Measurements from ENCODE around the gene GGPS1.
A peak's percentile ranks its signal among the peaks of the same experiment; 100 is the strongest.
"Not testable (repeated sequence)": the region's sequence is repeated elsewhere in the genome, so short reads cannot be mapped to it uniquely, and the experiment has no call there.

The GGPS1 gene

GRCh38 chr1:235339746-235340145, 11.4 kb downstream of the GGPS1 start:
- no peak for DNase-seq (ENCODE audit: low read depth in 2 of 2)

GRCh38 chr1:235341334-235341733, 13.0 kb downstream of the GGPS1 start:
- no peak for DNase-seq (ENCODE audit: low read depth in 2 of 2)

GRCh38 chr1:235342039-235342438, 13.7 kb downstream of the GGPS1 start:
- DNase-seq (ENCODE audit: low read depth in 2 of 2): no peak

GRCh38 chr1:235342471-235342870, 14.1 kb downstream of the GGPS1 start:
- DNase-seq (ENCODE audit: low read depth in 2 of 2): no peak

GRCh38 chr1:235343726-235344125, 15.4 kb downstream of the GGPS1 start:
- no peak for DNase-seq (ENCODE audit: low read depth in 2 of 2)

GRCh38 chr1:235351441-235351840, 23.1 kb downstream of the GGPS1 start:
- no peak for DNase-seq (ENCODE audit: low read depth in 2 of 2)

- no peak for DNase-seq (ENCODE audit: low read depth in 2 of 2)
Measured at GRCh38 chr1:235351898-235352297, 23.5 kb downstream of the GGPS1 start.

GRCh38 chr1:235357485-235358373, 29.4 kb downstream of the GGPS1 start:
- no peak for DNase-seq (ENCODE audit: low read depth in 2 of 2)

GRCh38 chr1:235358899-235359298, 30.5 kb downstream of the GGPS1 start:
- DNase-seq (ENCODE audit: low read depth in 2 of 2): no peak

- not testable (repeated sequence) for DNase-seq (ENCODE audit: low read depth in 2 of 2)
Measured at GRCh38 chr1:235364189-235364588, 35.8 kb downstream of the GGPS1 start.

- DNase-seq (ENCODE audit: low read depth in 2 of 2): peak in 1 of 2 donors; percentile 24
Measured at GRCh38 chr1:235366286-235366685, 37.9 kb downstream of the GGPS1 start.

- peak; percentile 80 to 89 for DNase-seq (ENCODE audit: low read depth in 2 of 2)
Measured at GRCh38 chr1:235367000-235367908, 38.9 kb downstream of the GGPS1 start, which contains the start of gene TBCE. TBCE (plus strand) TSS chr1:235367427; CDS start chr1:235380050, 12,623 bp downstream.

- DNase-seq (ENCODE audit: low read depth in 2 of 2): no peak
Measured at GRCh38 chr1:235368428-235368827, 40.1 kb downstream of the GGPS1 start.

GRCh38 chr1:235369802-235370201, 41.4 kb downstream of the GGPS1 start:
- no peak for DNase-seq (ENCODE audit: low read depth in 2 of 2)

GRCh38 chr1:235375919-235376605, 47.7 kb downstream of the GGPS1 start:
- DNase-seq (ENCODE audit: low read depth in 2 of 2): no peak

- not testable (repeated sequence) for DNase-seq (ENCODE audit: low read depth in 2 of 2)
Measured at GRCh38 chr1:235378134-235378735, 49.9 kb downstream of the GGPS1 start.

GRCh38 chr1:235381955-235382739, 53.8 kb downstream of the GGPS1 start:
- DNase-seq (ENCODE audit: low read depth in 2 of 2): not testable (repeated sequence)

GRCh38 chr1:235385633-235386032, 57.3 kb downstream of the GGPS1 start:
- not testable (repeated sequence) for DNase-seq (ENCODE audit: low read depth in 2 of 2)

- DNase-seq (ENCODE audit: low read depth in 2 of 2): no peak
Measured at GRCh38 chr1:235391874-235392273, 63.5 kb downstream of the GGPS1 start.

Measured in stimulated activated CD4-positive, alpha-beta T cell treated with anti-CD3 and anti-CD28 coated beads, Interleukin-4, amount 100 ng/mL, for 48 hours (primary cell).